Peyer's patch (tissue), 4 donors: ENCODE results near the gene RPL29.

ENCODE experiments used
- CTCF ChIP-seq, 6 experiments: fragments of 450-650 bp in 4 of 6; fragments of 200-600 bp in 2 of 6; sonication (generic) in 1 of 6; IDR thresholded peaks; one replicate each; pipeline ENCODE4 v1.5.1; 2017 to 2019; ENCODE audit warnings: antibody characterized with exemption in 6 of 6, mild to moderate bottlenecking in 3 of 6, moderate library complexity in 1 of 6
- POLR2A ChIP-seq, 2 donors: fragments of 450-650 bp; IDR thresholded peaks; one replicate each; pipeline ENCODE4 v1.5.1; 2017; ENCODE audit warnings: antibody characterized with exemption in 2 of 2, mild to moderate bottlenecking in 2 of 2, moderate library complexity in 2 of 2

- no peak for TF ChIP-seq CTCF (IDR thresholded peaks at IDR 0.05)
- no peak for TF ChIP-seq POLR2A (IDR thresholded peaks at IDR 0.05)
Observed at GRCh38 chr3:52044869-52045619, 49.3 kb upstream of the RPL29 start.
